ENCODE measurements around the gene C18orf63.

C18orf63 gene

DNA sequence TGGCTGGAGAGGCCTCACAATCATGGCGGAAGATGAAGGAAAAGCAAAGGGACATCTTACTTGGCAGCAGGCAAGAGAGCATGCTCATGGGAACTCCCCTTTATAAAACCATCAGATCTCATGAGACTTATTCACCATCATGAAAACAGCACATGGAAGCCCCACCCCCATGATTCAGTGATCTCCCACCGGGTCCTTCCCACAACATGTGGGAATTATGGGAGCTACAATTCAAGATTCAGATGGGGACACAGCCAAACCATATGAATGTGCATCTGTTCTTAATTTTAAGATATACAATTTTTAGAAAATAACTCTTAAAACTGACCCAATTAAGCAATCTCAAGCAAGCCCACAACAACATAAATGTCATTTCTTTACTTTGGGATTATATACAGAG lies 12.6 kb downstream of the C18orf63 start:
- no peak for DNase-seq (ENCODE audit: low spot score)

DNA sequence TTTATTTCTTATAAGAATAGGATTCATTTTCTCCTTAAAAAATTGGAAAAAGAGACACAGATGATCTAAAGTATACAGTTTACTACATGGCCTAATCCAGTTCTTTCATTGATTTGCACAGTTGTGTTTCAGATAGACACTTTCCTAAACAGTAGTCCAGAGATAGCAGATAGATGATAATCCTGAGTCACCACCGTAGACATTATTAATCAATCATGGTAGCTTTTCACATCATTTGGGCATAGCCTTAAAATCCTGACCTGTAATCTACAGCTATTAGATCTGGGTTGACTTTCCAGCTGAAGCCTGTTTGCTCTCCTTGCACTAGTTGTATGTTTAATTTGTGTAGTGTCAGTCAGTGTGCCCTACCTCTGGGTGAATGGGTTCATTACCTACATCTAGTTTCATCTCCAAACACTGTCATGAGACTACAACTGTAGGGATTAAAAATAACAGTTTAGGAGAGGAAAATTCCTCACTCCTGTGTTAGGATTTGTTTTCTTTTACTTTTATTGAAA lies 14.1 kb downstream of the C18orf63 start:
- no peak for DNase-seq (ENCODE audit: low spot score)

DNA sequence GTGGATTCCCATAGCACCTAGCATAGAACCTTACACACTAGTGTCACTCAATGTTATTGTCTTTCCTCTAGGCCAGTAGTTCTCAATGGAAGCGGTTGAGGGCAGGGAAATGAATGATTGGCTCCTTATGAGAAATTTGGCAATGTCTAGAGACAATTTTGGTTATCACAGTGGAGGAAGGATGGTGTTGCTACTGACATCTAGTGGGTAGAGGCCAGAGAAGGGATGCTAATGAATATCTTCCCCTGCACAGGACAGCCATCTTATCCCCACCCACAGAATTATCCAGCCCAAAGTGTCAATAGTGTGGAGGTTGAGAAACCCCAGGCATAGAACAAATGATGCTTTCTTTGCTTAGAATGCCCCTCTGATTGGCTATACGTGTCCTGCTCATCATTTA lies 15.8 kb downstream of the C18orf63 start:
- DNase-seq (ENCODE audit: low spot score), result peak; percentile 47

DNA sequence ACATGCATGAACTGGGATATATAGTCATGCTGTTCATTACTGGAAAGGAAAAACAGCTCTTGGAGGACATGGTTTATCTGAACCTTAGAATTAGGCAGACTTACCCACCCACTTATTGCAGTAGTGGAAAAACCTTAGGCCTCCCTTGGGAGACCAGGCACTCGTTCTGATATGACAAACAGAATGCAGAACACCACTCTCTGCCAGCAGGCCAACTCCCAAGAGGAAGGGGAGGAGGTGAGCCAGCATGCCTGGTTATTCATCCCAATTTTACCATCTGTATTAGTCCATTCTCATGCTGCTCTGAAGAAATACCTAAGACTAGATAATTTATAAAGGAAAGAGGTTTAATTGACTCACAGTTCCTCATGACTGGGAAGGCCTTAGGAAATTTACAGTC lies 17.5 kb downstream of the C18orf63 start:
- DNase-seq (ENCODE audit: low spot score), result no peak

DNA sequence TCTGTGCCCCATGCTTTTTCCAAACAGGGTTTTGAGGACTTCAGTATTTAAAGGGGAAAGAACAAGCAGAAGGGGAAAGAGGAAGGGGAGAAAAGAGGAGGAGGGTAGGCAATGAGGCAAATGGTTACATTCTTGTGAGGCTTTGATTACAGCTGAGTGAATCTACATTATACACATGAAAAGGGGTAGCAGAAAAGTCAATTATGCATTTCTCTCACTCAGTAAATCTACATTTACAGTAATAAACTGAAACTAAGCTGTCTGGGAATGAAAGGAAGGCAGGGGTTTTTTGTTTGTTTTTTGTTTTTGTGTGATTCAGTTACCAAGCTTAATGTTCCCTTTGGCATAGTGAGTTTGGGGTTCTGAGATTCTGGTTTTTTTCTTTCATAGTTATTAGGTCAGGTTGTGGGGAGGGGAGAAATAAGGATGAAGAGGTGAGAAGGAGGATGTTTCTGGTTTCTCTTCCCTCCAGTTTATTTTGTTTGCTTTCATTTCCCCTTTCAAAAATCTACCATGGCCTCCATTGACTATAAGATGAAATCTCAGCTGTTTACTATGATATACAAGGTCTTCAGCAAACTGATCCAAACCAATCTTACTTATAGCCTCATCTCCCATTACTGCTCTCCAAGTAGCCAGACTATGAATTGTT lies 18.7 kb downstream of the C18orf63 start:
- DNase-seq (ENCODE audit: low spot score), result no peak

DNA sequence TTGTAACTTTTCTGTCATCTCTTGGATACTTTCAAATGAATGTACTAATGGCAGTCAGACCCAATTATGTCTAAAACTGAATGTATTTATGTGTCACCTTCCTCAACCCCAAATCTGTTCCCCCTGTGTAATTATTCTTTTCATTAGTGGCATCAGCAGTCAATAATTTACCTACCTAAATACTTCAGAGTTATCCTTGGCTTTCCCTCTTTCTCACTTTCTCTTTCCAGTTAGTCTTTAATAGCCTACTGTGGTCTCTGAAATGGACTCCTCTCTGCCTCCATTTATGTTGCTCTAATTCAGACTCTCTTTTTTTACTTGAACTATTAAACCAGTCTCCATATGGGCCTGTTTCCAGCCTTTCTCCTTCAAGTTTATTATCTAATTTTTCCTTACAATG lies 21.0 kb downstream of the C18orf63 start:
- no peak for DNase-seq (ENCODE audit: low spot score)

DNA sequence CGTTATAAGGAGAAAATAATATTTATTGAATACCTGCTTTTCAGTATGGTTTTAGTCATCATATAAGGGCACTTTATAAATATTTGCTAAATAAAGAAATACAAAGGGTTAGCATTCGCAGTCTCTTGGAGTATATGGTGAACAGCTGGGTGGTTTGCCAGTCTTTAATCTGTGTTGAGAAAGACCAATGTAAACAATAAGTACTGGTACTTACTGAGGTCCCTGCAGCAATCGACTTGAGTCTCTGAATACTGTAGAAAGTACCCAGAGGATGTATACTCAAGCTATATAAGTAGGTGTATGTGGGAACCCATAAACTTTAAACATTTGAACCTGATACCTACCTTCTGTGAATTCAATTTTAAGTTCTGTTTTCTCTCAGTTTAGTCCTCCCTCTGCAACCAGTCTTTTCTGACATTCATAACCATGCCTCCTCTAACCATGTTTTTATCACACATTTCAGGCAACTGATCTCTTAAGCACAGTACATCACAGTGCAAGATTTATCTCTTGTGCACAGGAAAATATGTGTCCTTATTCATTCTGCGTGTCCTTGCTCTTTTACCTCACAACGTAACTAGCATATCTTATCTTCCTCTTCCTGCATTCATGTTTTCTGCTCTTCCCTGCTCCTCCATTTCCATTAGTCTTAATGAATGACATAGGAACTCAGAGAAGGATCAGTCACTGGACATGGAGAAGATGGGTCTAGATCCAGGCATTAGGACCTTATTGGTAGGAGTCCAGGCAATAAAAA lies 21.7 kb downstream of the C18orf63 start:
- no peak for DNase-seq (ENCODE audit: low spot score)

DNA sequence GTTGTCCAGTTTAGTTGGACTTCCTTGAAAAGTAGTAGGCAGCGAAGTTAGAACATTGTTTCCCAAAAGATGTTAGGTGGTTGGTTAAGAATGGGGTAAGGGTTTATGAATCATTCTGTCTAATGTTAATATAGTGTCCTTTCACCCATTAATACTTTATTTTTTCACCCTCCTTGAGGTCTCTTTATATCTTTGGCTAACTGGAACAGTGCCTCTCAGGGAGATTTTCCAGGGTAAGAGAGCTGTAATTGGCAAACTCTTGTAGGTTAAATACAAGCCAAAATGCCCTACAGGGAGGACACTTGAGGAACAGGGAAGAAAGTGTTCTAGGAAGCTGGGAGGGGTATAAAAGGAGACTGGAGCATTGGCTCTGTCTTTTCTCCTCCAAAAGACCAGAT lies 22.3 kb downstream of the C18orf63 start:
- DNase-seq (ENCODE audit: low spot score), result no peak

DNA sequence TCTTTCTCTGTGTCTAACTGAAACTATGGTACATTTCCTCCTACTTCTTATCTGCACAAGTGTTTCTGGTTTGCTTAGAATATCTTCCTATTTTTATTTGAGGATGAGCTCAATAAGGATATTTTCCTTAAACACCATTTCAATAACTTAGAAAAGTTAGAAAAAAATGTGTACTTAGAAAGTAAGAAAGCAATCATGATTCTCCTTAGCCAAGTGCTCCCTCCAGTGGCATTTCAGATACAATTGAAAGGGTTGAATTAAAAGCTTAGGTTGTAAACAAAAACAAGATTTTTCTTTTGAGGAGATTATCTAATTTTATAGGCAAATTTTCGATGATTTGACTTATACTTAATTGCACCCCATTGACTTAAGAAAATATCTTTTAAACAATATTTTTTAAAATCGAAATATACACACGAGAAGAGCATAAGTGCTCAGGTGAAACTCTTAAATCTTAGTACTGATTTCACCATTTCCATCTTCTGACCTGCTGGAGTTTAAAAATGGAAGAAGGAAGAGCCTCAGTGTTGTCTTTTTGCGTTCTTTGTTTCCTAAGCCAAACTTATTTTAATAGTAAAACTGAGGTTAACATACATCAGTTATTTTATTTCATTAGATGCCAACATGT lies 26.9 kb downstream of the C18orf63 start:
- no peak for DNase-seq (ENCODE audit: low spot score)

DNA sequence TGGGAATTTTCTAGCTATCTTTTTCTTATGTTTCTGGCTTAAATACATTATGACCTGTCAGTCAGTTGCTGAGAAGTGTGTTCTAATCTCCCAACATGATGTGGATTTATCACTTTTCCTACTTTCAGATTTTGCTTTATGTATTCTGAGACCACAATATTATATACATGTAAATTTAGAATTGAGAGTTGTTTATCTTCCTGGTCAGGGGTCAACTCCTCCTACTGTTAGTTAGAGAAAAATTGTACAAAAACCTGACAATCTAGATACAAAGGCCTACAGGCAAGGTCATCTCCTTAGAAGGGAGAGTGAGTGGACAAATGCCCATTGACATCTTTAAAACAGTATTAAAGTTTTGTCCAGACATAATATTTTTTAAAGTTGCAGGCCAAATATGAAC lies 30.6 kb downstream of the C18orf63 start:
- no peak for DNase-seq (ENCODE audit: low spot score)

DNA sequence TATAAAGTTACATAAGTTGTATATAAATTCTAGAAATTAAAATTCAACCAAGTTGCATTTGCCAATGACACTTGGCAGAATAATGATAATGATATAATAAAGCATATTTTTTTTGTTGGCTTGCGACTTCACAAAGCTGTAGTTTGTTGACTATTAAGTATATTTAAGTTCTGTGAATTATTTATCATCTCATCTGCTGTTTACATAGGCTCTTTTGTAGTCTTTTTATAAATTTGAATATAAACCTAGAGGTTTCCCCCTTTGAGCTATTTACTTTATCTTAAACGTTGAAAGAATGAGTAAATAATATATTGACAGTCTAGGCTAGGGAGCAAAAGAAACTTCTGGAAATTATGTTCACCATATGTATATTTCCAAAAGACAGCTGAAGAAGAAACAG lies 32.9 kb downstream of the C18orf63 start:
- no peak for DNase-seq (ENCODE audit: low spot score)

DNA sequence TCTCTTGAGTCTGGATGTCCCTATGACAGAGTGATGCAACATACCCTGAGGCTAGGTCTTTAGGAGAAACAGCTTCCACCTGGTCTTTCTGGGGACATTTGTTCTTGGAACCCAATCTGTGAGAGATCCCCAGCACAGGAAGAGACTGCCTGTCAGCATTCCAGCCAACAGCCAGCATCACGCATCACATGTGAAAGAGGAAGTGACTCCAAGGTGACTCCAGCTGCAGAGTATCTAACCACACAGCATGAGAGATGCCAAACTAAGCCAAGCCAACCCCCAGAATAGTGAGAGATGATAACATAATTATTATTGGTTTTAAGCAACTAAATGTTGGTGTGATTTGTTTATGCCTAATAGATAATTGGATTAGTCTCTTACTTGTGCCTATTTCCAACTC lies 35.7 kb downstream of the C18orf63 start:
- no peak for DNase-seq (ENCODE audit: low spot score)

DNA sequence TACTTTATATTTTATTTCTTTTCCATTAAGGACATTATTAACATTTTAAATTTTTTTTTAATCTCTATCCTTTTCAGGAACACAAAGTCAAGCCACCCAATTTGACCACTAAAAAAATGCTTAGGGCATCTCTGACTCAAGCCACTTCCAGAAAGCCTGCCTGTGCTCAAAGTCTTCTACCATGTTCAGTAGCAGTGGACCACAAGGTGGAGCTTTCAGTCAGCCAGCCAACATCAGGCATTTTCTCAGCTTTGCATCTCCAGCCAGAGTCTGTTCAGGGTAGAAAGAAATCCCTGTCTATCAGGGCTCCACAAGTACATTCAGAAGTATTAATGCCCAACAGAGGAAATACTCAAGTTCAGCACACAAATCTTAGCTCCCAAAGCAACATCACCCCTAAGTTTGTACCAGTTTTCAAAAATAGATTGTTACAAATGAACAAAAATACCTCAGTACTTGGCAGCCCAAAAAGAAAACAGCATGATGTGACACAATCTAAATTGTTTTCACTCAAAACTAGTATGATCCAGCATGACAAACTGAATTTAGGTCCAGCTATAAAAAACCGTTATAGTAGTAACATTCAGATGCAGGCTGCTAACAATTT lies 37.6 kb downstream of the C18orf63 start:
- DNase-seq (ENCODE audit: low spot score), result peak; percentile 64

DNA sequence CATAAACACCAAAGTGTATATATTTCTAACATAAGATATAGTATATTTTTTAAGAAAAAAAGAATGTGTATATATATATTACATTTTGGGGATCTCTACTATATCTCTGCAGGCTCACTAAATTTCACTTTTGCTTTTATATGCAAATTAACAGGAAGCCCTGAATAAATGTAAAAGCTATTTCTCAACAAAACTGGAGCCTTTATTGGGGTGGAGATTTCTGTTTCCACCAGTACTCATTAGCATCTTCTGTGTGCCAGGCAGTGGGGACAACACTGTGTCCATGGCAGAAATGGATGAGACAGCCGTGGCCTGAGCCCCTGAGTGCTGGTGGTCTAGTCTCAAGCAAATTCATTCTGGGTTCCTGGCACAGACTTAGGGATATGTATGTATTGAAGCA lies 41.3 kb downstream of the C18orf63 start:
- no peak for DNase-seq (ENCODE audit: low spot score)

DNA sequence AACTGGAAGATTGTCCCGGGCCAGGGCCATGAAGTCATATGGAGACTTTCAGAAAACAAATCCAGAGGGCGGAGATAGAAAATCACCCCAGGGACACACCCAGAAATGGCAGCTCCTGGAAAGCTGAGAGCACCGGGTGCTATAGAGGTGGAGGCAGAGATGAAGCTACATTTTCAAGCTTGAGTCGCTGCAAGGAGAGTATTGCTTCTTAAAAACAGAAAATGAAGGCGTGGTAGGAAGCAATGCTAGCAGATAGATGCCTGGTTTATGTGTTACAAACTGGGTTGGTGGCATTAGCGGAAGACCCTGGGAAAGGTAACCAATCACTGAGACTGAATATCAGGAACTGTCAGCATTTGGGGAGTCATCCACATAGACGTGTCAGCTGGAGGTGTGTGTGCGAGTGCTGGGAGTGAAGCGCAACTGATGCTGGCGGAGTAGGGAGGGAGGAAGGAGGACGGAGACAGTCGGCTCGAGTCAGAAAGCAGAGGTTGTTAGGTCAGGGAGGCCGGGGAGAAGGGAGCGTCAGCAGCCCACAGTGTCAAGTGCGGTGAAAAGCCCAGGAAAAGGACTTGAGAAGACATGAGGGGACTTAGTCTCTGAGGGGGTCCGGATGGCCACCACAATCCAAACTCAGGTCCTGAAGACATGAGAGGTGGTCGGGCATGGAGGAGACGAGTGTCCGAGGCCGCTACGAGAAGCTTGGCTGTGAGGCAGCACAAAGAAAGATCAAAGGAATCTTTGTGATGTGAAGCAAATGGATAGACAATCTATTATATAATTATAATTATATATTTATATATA lies 45.4 kb downstream of the C18orf63 start:
- no peak for DNase-seq (ENCODE audit: low spot score)

DNA sequence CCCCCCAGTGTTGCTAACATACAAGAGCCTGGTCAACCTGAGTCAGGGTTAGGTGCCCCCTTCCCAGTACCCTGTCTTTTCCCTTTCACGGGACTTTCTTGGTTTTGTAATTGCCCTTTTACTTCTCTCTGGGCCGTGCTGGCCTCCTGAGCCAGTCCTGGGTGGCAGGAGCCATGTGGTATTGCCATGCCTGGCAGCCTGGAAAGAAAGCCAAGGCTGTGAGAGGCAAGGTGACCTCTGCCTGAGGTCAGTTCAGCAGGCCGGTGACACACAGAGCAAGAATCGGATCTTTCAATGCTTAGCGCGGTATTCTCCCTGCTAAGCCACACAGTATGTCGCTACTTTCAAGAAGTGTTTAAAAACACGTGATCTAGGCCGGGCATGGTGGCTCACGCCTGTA lies 52.3 kb downstream of the C18orf63 start:
- DNase-seq (ENCODE audit: low spot score), result no peak

DNA sequence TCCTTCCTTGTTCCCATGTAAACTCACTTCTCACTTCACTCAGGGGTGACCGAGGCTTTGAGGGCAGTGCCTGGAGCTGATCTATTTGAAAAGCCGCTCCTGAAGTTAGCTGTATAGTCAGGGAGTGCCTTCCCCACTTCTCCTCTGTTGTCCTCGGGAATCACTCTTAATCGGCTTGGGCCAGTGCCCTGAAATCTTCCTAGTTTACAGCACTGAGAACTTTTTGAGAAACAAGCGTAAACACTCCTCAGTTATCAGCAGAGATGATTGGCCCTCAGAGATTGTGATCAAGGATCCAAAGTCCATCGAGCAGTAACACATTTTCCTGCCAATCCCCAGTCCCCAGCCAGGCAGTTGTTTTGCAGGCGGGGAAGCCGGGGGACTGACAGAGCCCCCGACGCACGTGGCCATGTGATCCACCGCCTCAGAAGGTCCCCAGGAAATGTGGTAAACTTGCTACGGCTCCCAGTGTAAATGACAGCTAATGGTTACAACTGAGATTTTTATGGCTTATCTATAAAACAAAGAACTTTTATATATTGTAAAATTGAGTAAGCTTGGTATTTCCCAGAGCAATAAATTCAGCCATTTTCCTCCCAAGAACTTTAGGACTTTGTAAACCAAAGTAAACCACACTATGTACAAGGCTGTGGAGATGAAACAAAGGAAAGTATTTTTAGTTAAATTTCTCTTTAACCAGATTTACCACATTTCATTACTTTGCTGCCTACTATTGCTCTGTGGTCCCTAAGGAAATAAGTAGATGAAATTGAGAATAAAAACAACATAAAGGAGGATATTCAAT lies 53.5 kb downstream of the C18orf63 start:
- DNase-seq (ENCODE audit: low spot score), result no peak

DNA sequence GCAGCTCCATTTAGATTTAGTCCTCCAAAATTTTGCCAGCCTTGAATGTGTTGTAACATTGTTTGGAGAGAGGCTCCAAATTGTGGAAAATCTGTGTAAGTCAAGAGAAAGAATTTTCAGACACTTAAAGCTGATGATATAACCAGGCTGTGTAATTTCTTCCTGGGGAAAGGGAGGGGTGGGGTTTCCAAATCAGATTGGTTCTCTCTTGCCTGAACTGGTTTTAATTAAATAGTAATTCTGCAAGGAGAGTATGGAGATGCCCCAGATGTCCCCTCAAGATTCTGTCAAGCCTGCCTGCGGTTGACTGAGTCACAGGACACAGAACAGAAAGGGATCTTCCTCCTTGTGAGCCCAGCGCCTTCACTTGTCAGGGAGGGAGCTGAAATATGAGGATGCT lies 54.5 kb downstream of the C18orf63 start:
- no peak for DNase-seq (ENCODE audit: low spot score)

DNA sequence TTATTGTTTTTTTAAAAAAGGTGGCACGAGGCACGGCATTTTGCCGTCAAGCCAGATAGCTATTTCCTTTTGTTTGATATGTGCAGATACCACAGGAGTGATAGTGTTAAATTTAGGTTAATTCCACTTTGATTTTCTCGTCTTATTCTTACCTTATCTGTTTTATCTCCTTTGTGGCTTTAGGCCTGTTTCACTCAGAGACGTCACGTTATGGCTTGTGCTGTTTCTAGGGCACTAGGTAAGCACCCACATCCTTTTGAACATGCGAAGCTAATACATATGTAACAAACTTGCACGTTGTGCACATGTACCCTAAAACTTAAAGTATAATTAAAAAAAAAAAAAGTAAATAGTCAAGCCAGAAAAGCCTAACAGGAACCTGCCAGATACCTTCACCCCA lies 57.8 kb downstream of the C18orf63 start:
- no peak for DNase-seq (ENCODE audit: low spot score)

DNA sequence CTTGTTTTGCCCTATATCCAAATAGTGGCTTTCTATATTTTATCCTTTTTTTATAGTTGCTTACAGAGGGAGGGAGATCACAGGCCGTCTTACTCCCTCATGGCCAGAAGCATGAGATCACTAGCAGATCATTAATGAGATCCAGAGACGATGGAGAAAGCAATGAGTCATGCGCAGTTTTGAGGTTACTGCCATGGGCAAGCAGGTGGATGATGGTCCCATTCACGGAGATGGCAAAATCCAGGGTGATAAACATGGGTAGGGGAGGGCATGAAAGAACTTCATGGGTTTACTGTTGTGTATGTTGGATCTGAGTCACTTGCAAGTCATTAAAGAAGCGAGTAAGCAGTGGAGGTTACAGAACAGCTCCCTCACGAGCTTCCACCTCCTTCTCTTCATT lies 60.4 kb downstream of the C18orf63 start:
- DNase-seq (ENCODE audit: low spot score), result no peak

DNA sequence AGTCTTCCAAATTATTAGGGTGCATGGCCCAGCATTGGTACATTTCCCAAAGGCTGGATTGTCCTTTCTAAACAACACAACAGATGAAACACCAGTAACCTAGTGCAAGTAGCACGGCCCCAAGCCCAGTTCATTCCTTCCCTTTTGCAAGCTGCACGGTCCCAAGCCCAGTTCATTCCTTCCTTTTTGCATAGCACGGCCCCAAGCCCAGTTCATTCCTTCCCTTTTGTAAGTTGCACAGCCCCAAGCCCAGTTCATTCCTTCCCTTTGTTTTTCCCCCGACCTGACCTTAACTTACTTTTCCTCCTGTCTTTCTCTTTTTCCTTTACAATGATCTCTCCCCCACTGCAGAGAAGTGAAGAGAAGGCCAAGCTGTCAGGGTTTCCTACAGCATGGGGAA lies 60.9 kb downstream of the C18orf63 start:
- DNase-seq (ENCODE audit: low spot score), result no peak

Measured in D341Med (cell line).